MG63 (cell line): ENCODE measurements around the gene TBC1D16. TPM values are rescaled to one million over a fixed set of nuclear protein-coding genes. Genes with fewer than 3 reads are reported as not detected.
A peak's percentile ranks its signal among the peaks of the same experiment; 100 is the strongest.

Experiments
- DNase-seq: peaks from one replicate; pipeline ENCODE4 v3.0.0-alpha.2; 2020
- H3K27me3 ChIP-seq: fragments of 250-450 bp; sonication (Bioruptor Pico); 2 replicates; pipeline ENCODE4 v1.5.1; 2020; ENCODE audit warnings: mild to moderate bottlenecking, moderate library complexity
- H3K36me3 ChIP-seq: fragments of 250-450 bp; sonication (Bioruptor Pico); 2 replicates; pipeline ENCODE4 v1.5.1; 2020; ENCODE audit warnings: mild to moderate bottlenecking, moderate library complexity
- H3K4me3 ChIP-seq: fragments of 250-450 bp; sonication (Bioruptor Pico); 2 replicates; pipeline ENCODE4 v1.5.1; 2020; ENCODE audit warnings: mild to moderate bottlenecking, moderate library complexity
- H3K9me3 ChIP-seq: fragments of 250-450 bp; sonication (Bioruptor Pico); 2 replicates; pipeline ENCODE4 v1.5.1; 2020; ENCODE audit warnings: mild to moderate bottlenecking, moderate library complexity
- total RNA-seq: library from RNA; depleted of rRNA; stranded (reverse); fragments of >200 nt; shearing (Covaris generic); gene quantifications from 2 replicates; pipeline ENCODE4 v1.2.3, GENCODE V29; 2014; ENCODE audit warnings: low replicate concordance

The TBC1D16 gene
- total RNA-seq, 1 experiment from 2014 or later = 15.0 TPM

DNA sequence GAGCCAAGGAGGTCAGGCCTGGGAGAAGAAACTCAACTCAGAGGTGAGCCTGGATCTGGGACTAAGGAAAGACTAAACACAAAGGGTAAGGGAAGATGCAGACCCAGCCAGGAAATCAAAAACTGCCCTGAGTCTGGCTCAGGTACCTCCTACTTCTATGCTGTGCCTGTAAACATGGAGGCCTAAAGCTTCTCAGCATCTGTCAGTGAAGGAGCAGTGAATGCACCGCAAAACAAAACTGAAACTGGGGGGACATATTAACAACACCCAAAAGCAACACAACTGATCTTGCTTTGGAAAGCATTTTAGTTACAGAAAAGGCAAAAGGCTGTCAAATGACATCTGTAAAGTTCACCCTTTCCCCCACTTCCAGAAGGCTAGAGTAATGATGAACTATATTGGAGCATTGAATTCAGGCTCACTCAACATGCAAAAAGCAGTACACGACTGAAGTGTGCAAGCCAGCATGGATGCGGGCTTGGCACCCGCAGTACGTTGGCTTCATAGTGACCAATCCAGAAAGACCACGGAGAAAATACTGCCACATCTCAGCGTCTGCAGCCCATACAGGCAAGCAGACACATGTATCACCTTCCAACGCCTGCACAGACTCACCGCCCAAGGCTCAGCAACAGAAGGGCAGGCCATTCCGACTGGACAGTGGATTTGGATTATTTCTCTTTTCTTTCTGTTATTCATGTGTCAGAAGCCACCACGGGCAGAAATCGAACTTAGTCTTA lies 3.8 kb downstream of the TBC1D16 start:
- Histone ChIP-seq H3K27me3 (no peaks in the 10 kb centered on the region), H3K36me3 (peaks cover 5% of the 10 kb centered on the region; the same call in 1 of the 2 replicates), H3K9me3 (no peaks in the 10 kb centered on the region), H3K4me3 (no peak overlapping the region)
- no peak for DNase-seq

DNA sequence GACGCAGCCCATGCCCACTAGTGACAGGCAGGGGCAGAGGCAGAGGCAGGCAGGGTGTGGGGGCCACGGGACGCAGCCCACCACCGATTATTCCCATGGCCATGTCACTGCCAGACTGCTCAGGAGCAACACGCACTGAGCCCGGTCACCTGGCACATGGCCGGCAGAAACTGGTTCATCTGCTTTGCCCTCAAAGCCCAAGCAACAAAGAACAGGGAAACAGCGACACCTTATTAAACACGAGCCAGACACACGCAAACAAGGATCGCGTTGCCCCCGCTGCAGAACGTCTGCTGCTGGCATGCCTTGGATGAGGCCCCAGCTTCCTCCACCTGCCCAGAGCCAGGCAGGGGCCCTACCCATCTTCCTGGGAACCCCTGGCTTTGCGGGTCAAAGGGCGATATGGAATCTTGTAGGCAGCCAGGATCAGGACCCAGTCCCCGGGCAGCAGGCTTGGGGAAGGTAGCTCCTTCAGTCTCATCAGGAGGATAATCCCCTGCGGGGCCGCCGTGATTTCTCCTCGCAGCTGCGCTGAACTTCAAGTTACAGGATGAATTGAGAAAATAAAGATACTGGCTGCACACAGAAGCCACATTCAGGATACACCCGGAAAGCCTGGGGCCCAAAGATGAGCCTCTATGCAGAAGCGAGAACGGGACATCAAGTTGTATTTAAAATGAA lies 4.8 kb downstream of the TBC1D16 start:
- H3K27me3 ChIP-seq = no peaks in the 10 kb centered on the region
- no peak overlapping the region for H3K4me3 ChIP-seq
- no peaks in the 10 kb centered on the region for H3K9me3 ChIP-seq
- H3K36me3 ChIP-seq = peaks cover 5% of the 10 kb centered on the region; the same call in 1 of the 2 replicates
- DNase-seq = no peak

DNA sequence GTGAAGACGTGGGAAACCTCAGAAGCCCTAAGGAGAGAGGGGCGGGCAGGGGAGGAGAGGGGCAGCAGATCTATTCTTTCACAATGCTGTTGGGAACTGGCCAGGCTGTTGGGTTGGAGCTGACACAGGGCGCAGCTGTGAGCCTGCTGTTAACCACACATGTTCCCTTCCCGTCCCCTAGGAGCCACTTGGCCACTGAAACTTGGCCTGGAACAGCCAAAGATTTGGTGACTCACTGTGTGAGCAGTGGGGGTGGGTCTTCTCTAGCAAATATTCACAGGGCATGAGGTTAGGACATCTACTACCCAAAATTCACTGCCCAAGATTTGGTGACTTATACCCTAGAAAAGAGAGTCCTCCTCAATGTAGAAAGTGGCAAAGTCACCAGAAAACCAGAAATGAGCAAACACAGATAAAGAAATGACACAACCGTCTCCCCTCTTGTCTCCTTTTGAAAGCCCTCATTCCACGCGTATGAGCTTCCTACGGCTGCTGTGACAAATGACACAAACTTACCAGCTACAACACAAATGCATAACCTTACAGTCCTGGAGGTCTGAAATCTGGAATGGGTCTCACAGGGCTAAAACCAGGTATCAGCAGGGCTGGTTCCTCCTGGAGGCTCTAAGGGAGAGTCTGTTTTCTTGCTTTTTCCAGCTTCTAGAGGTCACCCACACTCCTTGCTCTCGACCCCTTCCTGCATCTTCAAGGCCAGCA lies 6.3 kb downstream of the TBC1D16 start:
- no peak overlapping the region for H3K4me3 ChIP-seq
- peak; percentile 82 for DNase-seq
- H3K27me3 ChIP-seq = no peaks in the 10 kb centered on the region

DNA sequence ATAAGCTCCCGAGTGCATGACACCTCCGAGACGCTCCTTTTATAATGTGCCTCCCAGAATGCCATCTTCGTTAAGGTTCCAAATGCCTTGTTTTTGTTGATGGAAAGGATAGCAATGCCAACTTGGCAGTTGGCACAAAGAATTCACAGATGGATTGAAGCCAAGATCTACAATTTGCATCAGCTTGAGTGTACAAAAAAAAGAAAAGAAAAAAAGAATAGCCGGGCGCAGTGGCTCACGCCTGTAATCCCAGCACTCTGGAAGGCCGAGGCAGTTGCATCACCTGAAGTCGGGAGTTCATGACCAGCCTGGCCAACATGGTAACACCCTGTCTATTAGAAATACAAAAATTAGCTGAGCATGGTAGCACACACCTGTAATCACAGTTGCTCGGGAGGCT lies 7.6 kb downstream of the TBC1D16 start:
- no peak for DNase-seq
- Histone ChIP-seq H3K27me3 (no peaks in the 10 kb centered on the region), H3K36me3 (peaks cover 5% of the 10 kb centered on the region; the same call in 1 of the 2 replicates), H3K9me3 (no peaks in the 10 kb centered on the region), H3K4me3 (no peak overlapping the region)

More for the DNA sequence above, 6.3 kb downstream of the TBC1D16 start:
- H3K9me3 ChIP-seq = no peaks in the 10 kb centered on the region
- H3K36me3 ChIP-seq = peaks cover 5% of the 10 kb centered on the region; the same call in 1 of the 2 replicates

DNA sequence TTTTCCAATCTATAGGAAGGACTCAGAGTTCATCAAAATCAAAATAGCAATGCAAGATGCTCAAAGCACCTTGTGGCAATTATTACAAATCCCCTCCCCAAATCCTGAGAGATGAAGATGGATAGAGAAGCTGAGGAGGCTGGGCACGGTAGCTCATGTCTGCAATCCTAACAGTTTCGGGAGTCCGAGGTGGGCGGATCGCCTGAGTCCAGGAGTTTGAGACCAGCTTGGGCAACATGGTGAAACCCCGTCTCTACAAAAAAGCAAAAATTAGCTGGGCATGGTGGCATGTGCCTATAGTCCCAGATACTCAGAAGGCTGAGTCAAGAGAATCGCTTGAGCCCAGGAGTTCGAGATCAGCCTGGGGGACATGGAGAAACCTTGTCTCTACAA lies 8.6 kb downstream of the TBC1D16 start:
- Histone ChIP-seq H3K36me3 (peaks cover 5% of the 10 kb centered on the region; the same call in 1 of the 2 replicates), H3K27me3 (no peaks in the 10 kb centered on the region), H3K4me3 (no peak overlapping the region), H3K9me3 (no peaks in the 10 kb centered on the region)
- DNase-seq = no peak

DNA sequence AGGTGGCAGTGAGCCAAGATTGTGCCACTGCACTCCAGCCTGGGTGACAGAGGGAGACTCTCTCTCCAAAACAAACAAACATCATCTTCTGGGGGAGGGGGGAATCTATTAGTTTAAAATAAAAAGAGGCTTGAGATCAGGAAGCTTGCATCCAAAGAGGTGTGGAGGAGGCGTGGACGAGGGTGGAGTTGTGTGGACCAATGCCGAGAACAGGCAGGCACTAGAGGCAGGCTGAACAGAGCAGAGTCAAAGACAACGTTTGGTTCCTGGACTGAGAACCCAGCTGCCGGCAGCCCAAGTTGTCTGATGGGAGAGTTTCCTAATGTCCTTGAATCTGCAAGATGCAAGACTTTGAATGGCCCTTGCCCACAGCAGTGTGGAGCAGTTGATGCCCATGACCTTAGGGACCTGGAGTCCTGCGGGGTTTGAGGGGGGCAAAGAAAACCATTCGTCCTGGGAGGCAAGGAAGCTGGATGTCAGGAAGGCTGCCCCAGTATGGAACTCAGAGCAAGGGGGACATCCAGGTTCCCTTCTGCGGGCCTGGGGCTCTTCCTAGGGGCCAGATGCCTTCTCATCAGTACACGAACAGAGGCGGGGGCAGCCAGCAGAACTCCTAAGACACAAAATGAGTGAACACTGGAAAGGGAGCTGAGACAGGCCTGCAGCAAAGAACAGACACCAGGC lies 9.2 kb downstream of the TBC1D16 start:
- no peak for DNase-seq
- Histone ChIP-seq H3K27me3 (no peaks in the 10 kb centered on the region), H3K9me3 (no peaks in the 10 kb centered on the region), H3K36me3 (peaks cover 5% of the 10 kb centered on the region; the same call in 1 of the 2 replicates), H3K4me3 (no peak overlapping the region)

DNA sequence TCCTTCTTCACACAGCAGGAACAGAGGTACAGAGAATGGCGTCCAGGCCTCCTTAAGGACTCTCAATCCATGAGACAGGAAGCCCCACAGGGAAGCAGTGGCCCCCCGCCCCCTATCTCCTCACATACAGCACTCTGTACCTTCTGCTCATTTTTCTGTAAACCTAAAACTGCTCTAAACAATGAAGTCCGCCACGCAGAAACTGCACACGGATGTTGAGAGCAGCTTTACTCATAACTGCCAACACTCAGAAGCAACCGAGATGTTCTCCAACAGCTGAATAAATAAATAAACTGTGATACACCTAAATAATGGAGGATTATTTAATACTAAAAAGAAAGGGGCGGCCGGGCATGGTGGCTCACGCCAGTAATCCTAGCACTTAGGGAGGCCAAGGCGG lies 9.9 kb downstream of the TBC1D16 start:
- Histone ChIP-seq H3K27me3 (no peaks in the 10 kb centered on the region), H3K4me3 (no peak overlapping the region), H3K9me3 (no peaks in the 10 kb centered on the region), H3K36me3 (peaks cover 5% of the 10 kb centered on the region; the same call in 1 of the 2 replicates)
- DNase-seq = no peak

DNA sequence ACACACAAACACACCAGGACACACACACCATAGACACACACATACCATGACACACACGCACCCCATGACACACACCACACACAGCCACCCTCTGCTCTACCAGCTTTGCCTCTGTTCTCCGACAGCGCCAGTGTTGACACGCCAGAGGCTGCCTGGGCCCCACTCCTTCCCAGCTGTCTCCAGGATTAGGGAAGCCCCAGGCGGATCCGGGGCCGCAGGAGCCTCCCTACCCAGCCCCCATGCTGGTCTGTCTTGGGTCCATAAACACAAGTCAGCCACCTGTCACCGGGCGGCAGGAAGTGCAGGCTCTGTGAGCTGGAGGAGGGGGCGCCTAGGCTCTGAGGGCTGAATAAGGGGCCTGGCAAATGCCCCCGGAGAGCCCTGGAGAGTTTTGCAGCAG lies 10.5 kb downstream of the TBC1D16 start:
- no peak for DNase-seq

DNA sequence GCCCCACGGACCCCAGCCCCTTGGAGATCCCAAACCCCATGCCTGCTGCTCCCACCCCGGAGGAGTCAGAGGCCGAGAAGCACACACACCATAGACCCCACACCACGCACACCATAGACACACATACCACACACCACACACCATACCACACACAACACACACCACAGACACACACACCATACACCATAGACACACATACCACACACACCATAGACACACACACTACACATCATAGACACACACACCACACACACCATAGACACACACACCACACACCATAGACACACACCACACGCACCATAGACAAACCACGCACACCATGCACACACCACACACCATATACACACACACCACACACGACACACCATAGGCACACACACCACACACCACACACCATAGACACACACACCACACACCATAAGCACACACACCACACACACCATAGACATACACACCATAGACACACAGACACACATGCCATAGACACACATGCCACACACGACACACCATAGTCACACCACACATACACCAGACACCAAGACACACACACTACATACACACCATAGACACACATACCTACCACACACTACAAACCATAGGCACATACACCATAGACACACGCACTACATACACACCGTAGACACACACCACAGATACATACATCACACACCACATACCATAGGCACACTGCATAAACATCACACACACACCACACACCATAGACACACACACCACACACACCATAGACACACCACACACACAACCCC lies 11.3 kb downstream of the TBC1D16 start:
- Histone ChIP-seq H3K9me3 (no peaks in the 10 kb centered on the region), H3K36me3 (peaks cover 5% of the 10 kb centered on the region; the same call in 1 of the 2 replicates), H3K27me3 (no peaks in the 10 kb centered on the region), H3K4me3 (no peak overlapping the region)
- DNase-seq = no peak

More for the DNA sequence above, 10.5 kb downstream of the TBC1D16 start:
- Histone ChIP-seq H3K4me3 (no peak overlapping the region), H3K9me3 (no peaks in the 10 kb centered on the region), H3K36me3 (peaks cover 5% of the 10 kb centered on the region; the same call in 1 of the 2 replicates), H3K27me3 (no peaks in the 10 kb centered on the region)

DNA sequence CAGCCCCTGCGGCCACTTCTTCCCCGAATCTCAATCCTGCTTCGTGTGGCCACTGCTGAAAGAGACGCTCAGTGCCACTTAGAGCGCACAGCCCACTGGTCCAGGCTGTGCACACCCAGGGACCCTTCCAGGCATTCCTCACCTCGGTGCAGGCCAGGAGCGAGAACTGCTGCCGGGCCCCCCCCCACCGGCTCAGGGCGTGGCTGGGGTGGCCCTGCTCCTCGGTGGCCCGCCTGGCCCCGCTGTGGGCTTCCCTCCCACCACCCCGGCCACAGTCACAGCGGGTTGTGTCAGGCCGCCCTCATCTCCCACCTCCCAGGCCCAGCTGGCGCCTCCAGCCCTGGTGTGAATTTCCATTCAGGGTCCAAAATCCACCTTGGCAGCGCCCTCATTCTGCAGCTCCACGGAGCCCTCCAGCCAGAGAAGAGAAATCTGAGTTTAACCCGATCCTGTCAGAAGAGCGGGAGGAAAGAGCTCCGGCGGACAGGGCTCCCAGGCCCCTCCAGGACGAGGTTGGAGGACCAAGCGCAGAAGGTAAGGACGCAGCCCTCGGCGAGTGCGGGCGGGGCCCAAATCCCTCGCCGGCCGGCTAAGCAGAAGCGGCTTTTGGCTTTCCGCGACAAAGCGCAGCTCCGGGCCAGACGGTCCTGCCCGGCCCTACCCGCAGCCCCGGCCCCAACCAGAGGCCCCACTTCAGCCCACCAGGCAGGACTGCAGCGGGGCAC lies 12.0 kb downstream of the TBC1D16 start:
- Histone ChIP-seq H3K27me3 (no peaks in the 10 kb centered on the region), H3K9me3 (no peaks in the 10 kb centered on the region), H3K36me3 (peaks cover 5% of the 10 kb centered on the region; the same call in 1 of the 2 replicates), H3K4me3 (no peak overlapping the region)
- DNase-seq = no peak

DNA sequence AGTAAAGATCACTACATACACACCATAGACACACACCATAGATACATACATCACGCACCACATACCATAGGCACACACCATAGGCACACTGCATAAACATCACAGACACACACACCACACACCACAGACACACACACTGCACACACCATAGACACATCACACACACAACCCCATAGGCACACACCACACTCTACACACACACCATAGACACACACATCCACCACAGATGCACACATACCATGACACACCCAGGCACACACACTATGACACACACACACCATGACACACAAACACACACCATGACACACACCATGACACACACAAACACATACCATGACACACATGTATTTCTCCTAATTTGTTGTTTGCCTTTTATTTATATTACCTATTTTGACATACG lies 14.1 kb downstream of the TBC1D16 start:
- Histone ChIP-seq H3K9me3 (no peaks in the 10 kb centered on the region), H3K4me3 (no peak overlapping the region), H3K27me3 (no peaks in the 10 kb centered on the region), H3K36me3 (no peaks in the 10 kb centered on the region)
- no peak for DNase-seq

DNA sequence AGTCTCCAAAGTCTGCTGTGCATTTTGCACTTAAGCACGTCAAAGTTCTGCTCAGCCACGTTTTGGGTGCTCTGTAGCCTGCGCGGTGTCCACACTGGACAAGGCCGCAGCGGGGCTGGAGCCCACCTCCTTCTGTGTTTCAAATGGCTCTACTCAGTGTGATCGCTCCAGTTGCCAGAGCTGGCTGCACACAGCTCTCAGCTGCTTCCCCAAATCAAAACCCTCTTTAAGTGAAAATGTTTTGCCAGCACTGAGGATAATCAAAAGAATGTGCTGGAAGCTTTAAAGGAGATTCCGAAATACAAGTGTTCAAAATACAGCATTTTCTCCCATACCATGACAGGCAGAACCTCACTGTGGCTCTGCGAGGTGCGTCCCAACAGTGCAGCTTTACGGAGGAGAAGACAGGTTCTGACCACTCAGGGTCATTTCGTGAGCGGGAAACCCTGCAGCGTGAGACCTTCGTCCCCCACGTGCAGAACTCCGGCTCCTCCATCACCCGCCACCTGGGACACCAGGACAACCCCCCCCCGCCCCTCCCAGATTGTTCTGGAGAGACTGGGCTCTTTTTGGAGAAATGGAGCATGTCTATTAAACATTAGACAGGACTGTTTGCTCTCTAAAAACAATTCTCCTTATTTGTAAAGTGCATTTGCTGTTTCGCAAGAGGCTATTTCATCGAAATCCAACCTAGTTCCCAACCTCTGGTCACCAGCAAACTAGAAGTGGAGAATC lies 16.6 kb downstream of the TBC1D16 start:
- DNase-seq = no peak
- no peak overlapping the region for H3K4me3 ChIP-seq
- H3K36me3 ChIP-seq = no peaks in the 10 kb centered on the region

DNA sequence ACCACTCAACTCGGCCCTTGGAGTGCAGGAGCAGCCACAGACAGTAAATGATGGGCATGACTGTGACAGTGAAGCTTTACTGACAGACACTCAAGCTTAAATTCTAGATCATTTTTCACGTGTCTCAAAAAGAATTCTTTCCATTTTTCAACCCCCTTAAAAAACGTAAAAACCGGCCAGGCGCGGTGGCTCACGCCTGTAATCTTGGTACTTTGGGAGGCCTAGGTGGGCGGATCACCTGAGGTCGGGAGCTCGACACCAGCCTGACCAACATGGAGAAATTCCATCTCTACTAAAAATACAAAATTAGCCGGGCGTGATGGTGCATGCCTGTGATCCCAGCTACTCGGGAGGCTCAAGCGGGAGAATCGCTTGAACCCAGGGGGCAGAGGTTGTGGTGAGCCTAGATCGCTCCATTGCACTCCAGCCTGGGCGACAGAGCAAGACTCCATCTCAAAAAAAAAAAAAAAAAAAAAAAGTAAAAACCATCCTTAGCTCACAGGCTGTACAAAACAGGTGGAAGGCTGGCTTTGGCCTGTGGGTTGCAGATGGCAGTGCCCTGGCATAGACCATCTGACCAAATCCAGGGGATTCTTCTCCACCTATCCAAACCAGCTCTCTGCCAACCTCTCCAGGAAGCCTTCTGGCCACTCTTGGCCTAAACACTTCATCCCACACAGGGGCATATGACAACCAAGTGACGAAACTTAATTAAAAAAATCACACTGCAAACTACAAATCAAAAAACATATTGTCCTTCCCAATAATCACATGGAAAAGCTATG lies 18.3 kb downstream of the TBC1D16 start:
- Histone ChIP-seq H3K4me3 (no peak overlapping the region), H3K27me3 (no peaks in the 10 kb centered on the region), H3K9me3 (no peaks in the 10 kb centered on the region), H3K36me3 (no peaks in the 10 kb centered on the region; the same call in 1 of the 2 replicates)
- no peak for DNase-seq

More for the DNA sequence above, 16.6 kb downstream of the TBC1D16 start:
- Histone ChIP-seq H3K9me3 (no peaks in the 10 kb centered on the region), H3K27me3 (no peaks in the 10 kb centered on the region)
